Measurements from ENCODE around the gene SEBOX.

DNA sequence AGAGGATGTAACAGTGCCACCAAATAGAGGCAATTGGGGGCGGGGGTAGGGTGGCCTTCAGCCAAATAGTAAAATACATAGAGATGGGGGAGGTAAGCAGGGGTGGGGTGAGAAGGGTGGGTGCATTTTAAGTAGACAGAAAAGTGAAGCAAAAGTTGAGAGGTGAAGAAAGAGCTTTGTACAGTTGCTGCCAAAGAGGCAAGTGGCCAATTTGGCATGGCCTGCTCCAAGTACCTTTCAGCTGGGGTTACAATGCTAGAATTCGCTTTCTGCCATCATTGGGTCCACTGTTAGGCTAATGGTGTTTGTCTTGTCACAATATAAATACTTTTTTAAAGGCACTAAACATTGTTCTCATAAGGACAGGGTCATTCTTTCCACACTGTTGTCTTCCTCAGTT is 51.2 kb downstream of the SEBOX start:
- TF ChIP-seq, protein P1, sequence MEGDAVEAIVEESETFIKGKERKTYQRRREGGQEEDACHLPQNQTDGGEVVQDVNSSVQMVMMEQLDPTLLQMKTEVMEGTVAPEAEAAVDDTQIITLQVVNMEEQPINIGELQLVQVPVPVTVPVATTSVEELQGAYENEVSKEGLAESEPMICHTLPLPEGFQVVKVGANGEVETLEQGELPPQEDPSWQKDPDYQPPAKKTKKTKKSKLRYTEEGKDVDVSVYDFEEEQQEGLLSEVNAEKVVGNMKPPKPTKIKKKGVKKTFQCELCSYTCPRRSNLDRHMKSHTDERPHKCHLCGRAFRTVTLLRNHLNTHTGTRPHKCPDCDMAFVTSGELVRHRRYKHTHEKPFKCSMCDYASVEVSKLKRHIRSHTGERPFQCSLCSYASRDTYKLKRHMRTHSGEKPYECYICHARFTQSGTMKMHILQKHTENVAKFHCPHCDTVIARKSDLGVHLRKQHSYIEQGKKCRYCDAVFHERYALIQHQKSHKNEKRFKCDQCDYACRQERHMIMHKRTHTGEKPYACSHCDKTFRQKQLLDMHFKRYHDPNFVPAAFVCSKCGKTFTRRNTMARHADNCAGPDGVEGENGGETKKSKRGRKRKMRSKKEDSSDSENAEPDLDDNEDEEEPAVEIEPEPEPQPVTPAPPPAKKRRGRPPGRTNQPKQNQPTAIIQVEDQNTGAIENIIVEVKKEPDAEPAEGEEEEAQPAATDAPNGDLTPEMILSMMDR (IDR thresholded peaks at IDR 0.05; ENCODE audit: low read length), result no peak
- TF ChIP-seq EZH2 (optimal IDR thresholded peaks at IDR 0.05; ENCODE audit: low read depth, low read length), result no peak
- no peak for TF ChIP-seq EZH2phosphoT487 (IDR thresholded peaks at IDR 0.05; ENCODE audit: low read length)
